HG02943 (cell line): ENCODE data around the gene PRSS21.

Source experiments
- ATAC-seq: cut with Tn5 transposase; IDR thresholded peaks from one replicate; pipeline ENCODE4 v1.9.1; 2021; ENCODE audit warnings: mild to moderate bottlenecking, low read depth, moderate library complexity; ENCODE audit not compliant: unreplicated experiment

The PRSS21 gene

DNA sequence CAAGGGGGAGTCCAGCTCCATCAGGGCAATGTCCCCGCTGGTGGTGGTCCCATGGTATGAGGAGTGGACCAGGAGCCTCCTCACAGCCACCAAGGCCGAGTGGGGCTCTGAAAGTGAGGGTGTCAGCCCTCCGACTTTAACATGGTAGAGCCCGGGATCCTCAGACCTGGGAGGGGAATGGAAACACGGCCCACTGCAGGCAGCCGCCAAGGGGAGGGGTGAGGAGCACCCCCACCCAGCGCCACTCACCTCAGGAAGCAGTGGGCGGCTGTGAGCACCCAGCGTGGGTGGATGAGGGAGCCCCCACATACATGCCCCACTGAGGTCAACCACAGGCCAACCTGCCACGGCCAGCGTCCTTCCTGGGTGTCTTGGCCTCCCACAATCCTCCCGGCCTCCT, 23.9 kb downstream of the PRSS21 start:
- no peak for ATAC-seq

DNA sequence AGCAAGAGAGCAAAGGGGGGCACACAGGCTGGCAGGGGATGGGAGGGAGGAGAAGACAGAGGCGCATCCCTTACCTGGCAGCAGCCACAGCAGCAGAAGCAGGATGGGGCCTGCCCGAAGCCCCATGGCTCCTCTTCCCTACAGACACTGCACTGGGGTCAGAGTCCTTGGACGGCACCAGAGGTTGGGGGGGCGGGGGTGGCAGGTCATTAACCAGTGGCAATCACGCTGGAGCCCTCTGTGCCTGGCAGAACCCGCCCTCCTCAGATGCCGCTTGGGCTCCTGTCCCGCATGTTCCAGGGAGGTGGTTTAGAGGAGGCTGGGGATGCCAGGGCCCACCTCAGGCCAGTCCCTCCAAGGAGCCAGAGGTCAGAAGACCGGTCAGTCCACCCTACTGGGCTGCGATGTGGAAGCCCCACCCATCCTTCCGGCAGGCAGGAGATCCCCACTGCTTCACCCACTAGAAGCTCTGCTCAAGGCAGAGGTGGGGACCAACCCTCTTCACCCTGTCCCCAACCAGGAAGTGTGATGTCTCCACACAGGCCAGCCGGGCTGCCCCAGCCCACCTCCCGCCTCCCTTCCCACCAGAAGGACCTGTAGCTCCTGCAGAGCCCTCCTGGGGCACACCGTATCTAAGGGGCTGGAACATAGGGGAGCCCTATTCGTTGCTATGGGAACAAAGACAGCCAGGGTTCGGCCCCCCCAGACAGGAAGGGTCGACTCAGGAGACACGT, 24.7 kb downstream of the PRSS21 start:
- no peak for ATAC-seq

DNA sequence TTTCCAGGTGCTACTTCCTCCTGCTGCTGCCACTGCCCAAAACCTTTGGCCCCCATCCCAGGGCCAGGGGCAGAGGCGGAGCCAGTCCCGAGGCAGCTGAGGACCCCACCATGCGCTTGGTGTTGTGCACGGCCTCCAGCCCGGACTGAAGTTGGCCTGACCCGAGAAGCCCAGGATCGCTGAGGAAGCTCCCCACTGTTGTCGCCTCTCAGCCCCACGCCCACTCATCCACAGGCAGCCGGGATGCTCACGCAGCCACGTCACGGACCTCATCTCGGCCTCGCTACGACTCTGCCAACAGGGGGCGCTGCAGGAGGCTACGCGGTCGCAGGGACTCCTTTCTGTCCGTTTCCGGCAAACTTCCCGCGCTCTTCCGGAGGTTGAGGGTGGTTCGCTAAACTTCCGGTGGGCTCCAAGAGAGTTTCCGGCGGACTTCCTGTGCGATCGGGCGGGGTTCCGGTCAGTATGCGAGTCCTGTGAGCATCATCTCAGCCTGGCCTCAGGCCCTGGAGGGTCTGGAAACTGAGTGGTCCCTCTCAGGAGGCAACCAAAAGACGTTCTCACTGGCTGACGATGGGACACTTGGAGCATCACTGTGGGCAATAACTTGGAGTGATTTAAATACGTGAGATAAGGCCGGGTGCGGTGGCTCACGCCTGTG, 25.4 kb downstream of the PRSS21 start:
- no peak for ATAC-seq

DNA sequence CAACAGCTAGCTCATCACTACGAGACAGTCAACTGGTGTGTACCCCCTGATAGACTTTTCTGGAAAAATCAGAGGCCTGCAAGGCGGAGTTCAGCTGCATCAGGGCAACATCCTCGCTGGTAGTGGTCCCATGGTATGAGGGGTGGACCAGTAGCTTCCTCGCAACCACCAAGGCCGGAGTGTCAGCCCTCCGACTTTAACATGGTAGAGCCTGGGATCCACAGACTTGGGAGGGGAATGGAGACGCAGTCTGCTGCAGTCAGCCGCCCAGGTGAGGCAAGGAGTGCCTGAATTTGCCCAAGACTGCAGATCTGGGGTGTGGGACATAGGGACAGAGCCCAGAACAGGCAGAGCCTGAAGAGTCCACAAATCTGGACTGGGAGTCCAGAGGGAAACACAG, 26.5 kb downstream of the PRSS21 start:
- ATAC-seq = no peak

DNA sequence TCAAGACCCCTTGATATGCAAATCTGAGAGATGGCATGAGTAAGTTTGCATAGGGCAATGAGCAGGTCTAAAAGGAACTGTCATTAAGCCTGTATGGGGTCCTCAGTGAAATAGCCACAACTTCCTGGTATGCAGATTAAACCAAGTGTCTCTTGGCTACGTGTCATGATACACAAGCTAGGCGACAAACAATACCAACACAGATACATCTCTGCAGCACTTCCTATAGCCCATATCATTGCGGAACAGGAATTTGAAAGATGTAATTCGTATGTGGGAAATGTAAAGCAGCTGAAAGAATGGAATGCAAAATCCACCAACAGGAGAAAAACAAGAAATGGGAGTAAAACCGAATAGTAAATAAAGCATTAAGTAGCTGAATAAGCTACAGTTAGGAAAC, 28.1 kb downstream of the PRSS21 start:
- no peak for ATAC-seq

DNA sequence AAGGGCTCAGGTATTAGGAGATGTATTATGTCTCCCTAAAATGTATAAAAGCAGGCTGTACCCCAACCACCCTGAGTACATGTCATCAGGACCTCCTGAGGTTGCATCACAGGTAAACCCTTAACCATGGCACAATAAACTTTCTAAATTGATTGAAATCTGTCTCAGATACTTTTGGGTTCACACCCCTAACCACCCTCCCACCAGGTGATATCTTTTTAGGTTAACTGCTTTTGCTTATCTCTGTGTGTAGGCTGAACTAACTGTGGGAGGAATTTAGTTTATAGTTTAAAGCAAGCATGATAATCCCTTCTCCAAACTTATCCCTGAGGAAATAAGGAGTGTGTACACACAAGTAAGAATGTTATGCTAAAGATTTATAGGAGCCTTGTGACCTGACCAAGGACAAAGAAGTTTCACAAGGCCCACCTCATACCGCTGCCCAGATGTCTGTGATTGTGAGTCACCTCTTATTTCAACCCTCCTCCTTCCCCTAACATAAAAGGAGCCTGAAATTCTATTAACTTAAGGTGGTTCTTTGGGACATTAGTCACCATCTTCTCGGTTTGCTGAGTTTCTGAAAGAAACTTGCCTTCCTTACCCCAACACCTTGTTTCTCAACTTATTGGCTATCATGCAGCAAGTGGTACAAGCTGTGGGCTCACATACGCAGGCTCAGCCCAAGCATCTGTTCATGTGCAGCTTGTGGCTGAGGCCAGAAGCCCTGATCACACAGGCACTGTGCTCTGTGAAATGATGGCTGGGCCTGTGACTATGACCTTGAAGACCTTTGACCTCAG, 29.7 kb downstream of the PRSS21 start:
- ATAC-seq = no peak

DNA sequence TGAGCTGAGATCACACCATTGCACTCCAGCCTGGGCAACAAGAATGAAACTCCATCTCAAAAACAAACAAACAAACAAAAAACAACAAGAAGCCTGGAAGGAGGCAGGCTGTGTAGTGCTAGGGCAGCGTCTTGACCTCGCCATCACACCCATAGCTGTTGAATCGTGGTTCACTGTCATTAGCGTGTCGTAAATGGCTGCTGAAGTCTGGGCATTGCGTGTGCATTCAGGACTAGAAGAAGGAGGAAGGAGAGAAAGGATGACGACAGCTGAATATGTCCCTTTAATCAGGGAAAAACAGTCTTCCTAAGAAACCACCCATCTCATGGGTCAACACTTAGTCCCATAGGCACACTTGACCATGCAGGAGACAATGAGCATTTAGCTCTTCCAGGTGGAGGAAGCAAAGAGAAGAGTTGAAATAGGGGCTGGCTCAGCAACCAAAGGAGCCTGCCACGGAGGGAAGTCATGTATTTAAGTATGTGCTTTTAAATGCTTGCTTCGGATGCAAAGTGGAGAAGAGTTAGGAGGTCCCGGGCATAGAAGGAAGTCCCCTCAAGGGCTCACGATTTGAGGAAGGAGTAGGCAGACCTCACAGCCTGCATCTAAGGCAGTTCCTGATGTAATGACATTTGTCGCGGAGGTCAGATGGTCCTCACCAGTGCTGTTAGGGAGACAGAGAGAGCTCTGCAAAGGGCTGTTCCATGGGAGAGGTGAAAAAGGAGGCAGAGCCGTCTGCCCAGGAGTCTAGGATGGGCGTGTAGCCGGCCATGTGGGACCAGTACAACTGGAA, 32.1 kb downstream of the PRSS21 start:
- ATAC-seq = no peak

DNA sequence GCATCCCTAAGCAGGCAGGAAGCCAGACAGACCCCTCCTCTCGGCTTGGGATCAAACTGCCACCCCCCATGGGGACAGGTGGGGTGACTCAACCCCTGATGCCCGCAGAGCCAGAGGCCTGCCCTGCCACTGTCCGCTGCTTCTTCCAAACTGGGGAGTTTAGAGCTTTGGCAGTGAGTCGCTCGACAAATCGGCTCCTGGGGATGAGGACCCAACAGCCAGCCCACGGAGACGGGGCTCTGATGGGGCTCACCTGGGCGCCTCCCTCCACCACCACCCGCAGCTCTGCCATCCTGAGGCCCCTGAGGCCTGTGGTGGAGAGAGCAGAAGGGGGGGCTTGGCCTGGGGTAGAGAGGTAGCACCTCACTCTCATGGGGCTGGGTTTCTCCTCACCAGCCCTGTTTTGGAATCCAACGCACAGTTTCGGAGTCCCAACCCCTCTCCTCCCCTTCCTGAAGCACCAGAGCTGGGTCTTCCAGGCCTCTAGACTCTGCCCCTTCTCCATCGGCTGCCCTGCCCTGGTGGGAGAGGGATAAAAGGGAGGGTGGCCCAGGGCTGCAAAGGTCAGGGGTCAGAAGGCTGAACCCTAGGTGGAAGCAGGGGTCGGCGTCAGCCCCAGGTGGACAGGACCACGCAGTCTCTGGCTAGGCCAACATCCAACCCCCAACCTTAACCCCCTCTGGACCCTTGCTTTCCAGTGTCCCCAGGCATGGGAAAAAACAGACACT, 35.1 kb downstream of the PRSS21 start:
- no peak for ATAC-seq

DNA sequence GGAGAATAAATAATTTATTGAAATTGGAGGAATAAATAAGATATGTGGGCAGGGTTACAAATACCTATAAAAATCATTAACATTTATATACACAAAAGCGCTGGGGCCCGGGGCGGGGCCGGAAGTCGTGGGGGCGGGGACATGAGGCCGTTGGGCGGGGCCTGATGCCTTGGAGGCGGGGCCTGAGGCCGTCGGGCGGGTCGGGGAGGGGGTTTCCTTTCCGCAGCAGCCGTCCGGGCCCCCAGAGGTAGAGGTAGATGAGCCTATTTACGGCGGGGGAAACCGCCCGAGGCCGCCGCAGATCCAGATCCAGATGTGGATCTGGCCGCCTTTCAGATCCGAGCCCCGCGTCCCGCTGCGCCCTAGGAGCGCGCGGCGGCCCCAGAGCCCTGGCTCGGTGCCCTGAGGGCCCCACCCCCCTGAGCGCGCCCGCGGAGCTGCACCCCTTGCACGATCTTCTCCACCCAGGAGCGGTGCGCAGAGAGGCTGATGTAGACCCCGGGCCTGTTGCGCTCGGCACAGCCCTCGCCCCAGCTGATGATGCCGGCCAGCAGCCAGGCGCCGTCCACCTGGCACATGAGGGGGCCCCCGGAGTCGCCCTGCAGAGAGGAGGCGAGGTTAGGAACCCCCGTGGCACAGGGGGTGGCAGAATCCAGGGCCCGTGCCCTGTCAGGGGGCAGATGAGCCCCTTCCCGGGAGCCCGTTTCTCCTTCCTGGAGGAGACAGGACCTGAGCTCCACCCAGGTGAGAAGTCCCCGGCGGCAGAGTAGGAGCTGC, 35.9 kb downstream of the PRSS21 start:
- no peak for ATAC-seq

DNA sequence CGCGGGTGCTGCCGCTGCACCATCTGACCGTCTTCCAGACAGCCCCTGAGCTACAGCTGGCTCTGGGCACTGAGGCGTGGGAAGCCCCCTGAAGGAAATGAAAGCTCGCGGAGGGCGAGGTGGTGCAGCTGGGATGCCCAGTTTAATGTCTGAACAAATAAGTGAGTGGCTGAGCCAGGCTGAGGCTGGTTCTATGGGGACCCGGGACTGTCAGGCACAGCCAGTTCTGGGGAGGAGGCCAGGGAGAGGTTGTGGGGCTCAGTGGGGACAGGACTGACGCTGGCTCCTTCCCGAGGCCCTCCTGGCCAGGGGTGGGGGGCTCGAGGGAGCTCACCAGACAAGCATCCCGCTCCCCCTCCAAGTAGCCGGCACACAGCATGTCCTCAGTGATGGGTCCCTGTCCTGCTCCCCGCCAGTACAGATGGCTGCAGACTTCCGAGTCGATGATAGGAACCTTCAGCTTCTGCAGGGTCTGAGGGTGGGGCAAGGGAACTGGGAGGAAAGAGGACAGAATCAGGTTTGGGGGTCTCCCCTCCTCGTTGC, 36.6 kb downstream of the PRSS21 start:
- no peak for ATAC-seq

DNA sequence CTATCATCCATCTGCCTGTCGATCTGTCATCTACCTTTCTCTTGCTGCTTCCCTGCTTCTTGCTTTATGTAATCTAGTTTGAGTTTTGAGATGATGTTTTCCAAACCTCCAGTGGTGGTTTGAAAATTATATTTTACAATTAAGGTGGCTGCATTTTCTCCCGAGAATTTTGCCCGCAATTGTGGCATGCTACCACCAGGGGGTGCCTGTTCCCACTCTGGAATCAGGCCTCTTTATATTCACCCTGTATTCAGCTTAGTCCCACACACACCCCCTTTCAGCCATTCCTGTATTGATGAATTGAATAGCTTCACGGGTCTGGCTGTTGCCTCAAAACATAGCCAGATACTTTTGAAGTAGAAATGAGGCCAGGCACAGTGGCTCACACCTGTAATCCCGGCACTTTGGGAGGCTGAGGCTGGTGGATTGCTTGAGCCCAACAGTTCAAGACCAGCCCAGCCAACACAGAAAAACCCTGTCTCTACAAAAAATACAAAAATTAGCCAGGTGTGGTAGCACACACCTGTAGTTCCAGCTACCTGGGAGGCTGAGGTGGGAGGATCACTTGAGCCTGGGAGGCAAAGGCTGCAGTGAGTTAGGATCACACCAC, 37.8 kb downstream of the PRSS21 start:
- no peak for ATAC-seq

DNA sequence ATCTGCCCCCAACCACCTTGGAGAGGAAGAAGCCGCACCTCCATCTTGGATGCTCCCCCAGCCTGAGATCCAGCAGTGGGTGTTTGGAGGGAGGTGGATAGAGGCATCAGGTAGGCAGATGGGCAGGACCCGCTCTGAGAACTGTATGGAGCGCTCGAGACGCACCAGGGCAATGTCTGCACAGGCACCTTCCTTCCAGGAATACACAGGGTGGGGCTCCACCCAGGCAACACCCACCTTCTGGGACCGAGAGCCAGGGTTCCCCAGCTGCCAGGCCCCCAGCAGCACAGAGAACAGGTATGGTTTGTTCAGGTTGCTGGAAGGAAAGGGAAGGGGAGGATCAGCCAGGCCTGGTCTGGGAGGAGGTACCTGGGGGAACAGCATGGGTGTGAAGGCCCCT, 38.5 kb downstream of the PRSS21 start:
- ATAC-seq = no peak

DNA sequence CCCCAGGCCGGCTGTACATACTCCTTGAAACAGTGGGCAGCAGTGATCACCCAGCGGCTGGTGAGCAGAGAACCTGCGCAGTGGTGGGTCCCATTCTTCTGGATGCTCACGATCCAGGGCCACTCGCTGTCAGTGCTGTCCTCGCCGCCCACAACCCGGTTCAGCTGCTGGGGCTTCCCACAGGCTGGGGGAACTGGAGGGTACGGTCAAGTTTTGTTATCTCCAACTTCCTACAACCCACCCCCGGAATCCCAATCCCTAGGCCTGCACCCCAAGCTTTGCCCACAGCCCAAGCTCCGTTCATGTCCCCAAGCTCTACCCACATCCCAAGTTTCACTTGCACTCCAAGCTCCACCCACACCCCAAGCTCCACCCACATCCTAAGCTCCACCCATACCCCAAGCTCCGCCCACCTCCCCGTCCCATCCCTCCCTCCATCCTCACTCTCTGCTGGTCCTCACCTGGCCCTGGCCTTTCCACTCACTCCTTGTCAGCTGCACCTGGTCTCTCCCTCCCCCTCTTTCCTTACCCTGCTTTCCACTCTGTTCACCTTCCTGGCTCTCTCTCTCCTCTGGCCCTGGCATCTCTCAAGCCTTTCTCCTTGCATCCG, 39.1 kb downstream of the PRSS21 start:
- ATAC-seq = no peak

DNA sequence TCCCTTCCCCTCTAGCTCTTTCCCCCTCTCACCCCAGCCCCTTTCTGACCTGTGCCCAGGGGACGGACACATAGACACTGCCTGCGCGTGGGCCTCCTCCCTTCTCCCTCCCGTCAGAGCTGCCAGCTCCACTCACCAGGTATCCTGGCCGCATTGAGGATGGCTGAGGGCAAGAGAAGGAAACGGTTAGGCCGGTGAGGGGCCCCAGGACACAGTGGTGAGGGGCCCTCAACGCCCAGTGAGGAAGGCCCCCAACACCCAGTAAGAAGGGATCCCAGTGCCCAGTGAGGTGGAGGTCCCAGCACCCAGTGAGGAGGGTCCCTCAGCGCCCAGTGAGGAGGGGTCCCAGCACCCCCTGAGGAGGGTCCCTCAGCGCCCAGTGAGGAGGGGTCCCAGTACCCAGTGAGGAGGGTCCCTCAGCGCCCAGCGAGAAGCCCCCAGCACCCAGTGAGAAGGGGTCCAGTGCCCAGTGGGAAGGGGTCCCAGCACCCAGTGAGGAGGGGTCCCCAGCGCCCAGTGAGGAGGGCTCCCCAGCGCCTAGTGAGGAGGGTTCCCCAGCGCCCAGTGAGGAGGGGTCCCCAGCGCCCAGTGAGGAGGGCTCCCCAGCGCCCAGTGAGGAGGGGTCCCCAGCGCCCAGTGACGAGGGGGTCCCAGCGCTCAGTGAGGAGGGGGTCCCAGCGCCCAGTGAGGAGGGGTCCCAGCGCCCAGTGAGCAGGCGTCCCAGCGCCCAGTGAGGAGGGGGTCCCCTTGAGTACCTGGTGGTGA, 39.8 kb downstream of the PRSS21 start:
- ATAC-seq = no peak

DNA sequence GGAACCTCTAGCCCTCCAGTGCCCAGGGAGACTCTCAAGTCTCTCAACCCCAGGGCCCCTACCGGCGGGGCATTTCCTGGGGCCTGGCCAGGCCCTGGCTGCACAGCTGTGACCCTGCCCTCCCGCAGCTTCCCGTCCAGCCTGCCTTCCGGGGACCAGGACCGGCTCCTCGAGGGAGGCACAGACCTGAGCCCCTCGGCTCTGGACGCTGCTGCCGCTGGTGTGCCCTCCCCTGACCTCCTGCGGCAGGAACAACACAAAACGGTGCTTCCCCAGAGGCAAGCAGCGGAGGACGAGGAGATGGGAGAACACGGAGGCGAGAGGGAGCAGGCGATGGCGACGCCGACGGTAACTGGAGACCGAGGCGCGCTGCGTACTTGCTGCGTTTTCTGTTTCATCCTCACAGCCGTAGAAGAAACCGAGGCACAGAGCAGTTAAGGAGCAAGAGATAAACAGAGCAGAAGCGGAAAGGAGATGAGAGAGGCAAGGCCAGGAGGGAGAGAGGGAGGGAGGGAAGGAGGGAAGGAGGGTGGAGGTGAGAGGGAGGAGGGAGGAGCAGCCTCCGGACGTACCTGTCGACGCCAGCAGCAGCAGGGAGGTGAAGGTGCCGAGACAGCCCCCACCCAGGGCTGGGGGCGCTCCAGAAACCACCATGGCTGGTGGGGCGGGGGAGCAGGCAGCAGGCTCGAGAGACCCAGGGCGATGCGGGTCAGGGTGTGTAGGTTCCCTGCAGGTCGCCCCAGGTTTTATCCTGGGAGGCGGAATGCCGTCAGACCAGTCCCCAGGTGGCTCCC, 40.6 kb downstream of the PRSS21 start, which contains the start of gene PRSS22:
PRSS22 (minus strand) TSS at position 720 of the 794 bp plus-strand sequence; CDS start at position 654, 66 bp downstream.
- ATAC-seq = no peak

DNA sequence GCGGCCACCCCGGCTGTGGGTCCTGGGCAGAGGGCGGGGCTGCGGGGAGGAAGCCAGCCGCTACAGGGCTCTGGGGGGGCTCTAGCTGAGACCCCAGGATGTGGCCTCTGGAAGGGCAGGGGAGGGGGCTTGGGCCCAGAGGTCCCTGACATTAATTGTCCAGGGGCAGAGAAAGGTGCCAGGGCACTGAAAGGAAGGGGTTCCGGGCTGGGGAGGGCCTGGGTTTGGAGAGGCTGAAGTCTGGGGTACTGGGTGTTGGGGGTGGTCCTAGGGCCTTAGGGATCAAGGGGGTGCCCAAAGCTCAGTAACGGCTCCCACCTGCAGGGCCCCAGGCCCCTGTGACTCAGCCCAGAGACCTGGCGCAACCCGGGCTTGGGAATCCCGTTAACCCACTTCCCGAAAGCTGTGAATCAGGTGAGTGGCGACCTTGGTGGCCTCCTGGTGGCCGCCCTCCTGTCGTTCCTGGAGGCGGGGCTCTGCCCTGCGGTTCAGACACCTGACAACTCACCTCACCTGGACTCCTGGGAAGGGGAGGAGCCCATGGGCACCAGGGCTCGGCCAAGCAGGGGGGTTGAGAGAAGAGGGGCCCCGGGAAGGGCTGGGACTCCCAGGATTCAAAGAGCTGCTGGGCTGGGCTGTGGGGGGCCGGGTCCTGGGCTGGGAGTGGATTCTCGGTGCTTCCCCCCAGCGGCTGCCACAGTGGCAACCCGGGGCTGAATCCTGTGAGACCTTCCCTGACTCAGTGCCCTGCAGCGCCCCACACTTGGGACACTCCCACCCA, 41.4 kb downstream of the PRSS21 start:
- ATAC-seq = no peak
